ENCODE measurements around the gene PARD6B. TPM values are rescaled to one million over a fixed set of nuclear protein-coding genes. Genes with fewer than 3 reads are reported as not detected.

PARD6B gene
- total and polyA plus RNA-seq, 2 donors (not counting 3 experiments of a cell fraction or from before 2014, with no cell fraction given): 0.03 TPM; not detected in 1

- no TSS peak for BruUV-seq (replicated peaks)
- H3K27me3 ChIP-seq (ENCODE audit: control insufficient read depth in 2 of 2, insufficient read depth in 2 of 2, low read length in 2 of 2): no peaks in the 10 kb centered on the region
- H3K9me1 ChIP-seq (replicated peaks; ENCODE audit: control insufficient read depth, extremely low read depth, insufficient read depth, low read length): no peaks in the 10 kb centered on the region
- intact Hi-C loops (cut with micrococcal nuclease) (no loop called here), dilution Hi-C loops (cut with MboI; ENCODE audit: extremely low pct_ligation_motif_present, low sequenced_read_pairs) (no loop called here)
- FAIRE-seq: no peak
- H3K36me3 ChIP-seq (ENCODE audit: control insufficient read depth in 2 of 2, extremely low read depth in 1 of 2, insufficient read depth in 2 of 2, low read length in 2 of 2): no peaks in the 10 kb centered on the region
- H3K4me3 ChIP-seq (replicated peaks in 1 of 3; ENCODE audit: insufficient read depth in 1 of 3, low read depth in 1 of 3, low read length in 3 of 3): no peak overlapping the region
- no peak for DNase-seq (ENCODE audit: low read depth, low spot score)
- TF ChIP-seq FOS (IDR thresholded peaks at IDR 0.05; ENCODE audit: borderline replicate concordance, insufficient read depth, low read length) (no peak), POLR2AphosphoS5 (IDR thresholded peaks at IDR 0.05; ENCODE audit: insufficient read depth, low read depth, low read length) (no peak), EZH2 (IDR thresholded peaks at IDR 0.05; ENCODE audit: borderline replicate concordance, low read depth, low read length, severe bottlenecking) (no peak), GATA2 (IDR thresholded peaks at IDR 0.05; ENCODE audit: insufficient read depth, insufficient read length, low read depth, low read length) (no peak), JUN (IDR thresholded peaks at IDR 0.05; ENCODE audit: borderline replicate concordance, insufficient read depth, insufficient read length, low read depth) (no peak), CTCF (IDR thresholded peaks at IDR 0.05; ENCODE audit: extremely low read depth in 1 of 2, insufficient read depth in 1 of 2, low read depth in 1 of 2, low read length in 2 of 2) (no peak), POLR2A (IDR thresholded peaks at IDR 0.05; ENCODE audit: low read depth, low read length) (no peak), MAX (IDR thresholded peaks at IDR 0.05; ENCODE audit: insufficient read depth, insufficient read length) (no peak), MYC (IDR thresholded peaks at IDR 0.05; ENCODE audit: low read depth, low read length) (no peak)
- CTCF ChIA-PET: interaction anchor here (0.9 to 1.1 kb wide), 2 partner anchors 9 to 19 kb away, joined by 3 read pairs; no protein-coding TSS in a partner anchor
- H3K79me2 ChIP-seq (ENCODE audit: control insufficient read depth, insufficient read depth, low read length): no peaks in the 10 kb centered on the region
- H2AFZ ChIP-seq (ENCODE audit: low read depth, low read length): no peak overlapping the region
- no peaks in the 10 kb centered on the region for H4K20me1 ChIP-seq (replicated peaks; ENCODE audit: control insufficient read depth, extremely low read depth, insufficient read depth, low read length)
- peaks cover 3% of the 10 kb centered on the region for H3K4me1 ChIP-seq (ENCODE audit: control insufficient read depth, extremely low read depth, insufficient read depth, low read length)
- H3K27ac ChIP-seq (ENCODE audit: insufficient read depth, low read depth, low read length): no peak overlapping the region
- POLR2A ChIA-PET: no interaction called here
- H3K9ac ChIP-seq (replicated peaks; ENCODE audit: extremely low read depth, insufficient read depth, low read length): no peak overlapping the region
- H3K4me2 ChIP-seq (ENCODE audit: insufficient read depth, low read length): no peak overlapping the region
- H3K9me3 ChIP-seq (replicated peaks; ENCODE audit: control insufficient read depth, insufficient read depth, low read length): no peaks in the 10 kb centered on the region
Observed at GRCh38 chr20:50799176-50799889, 68.0 kb downstream of the PARD6B start.

All from endothelial cell of umbilical vein (primary cell).